Rectal smooth muscle tissue (tissue), 1 donor: ENCODE measurements around the gene FCHO2.
"Not testable (repeated sequence)": the region's sequence is repeated elsewhere in the genome, so short reads cannot be mapped to it uniquely, and the experiment has no call there.

Experiments
- H3K27ac ChIP-seq: one replicate; pipeline ENCODE4 v1.7.0; 2013; ENCODE audit warnings: low read depth, low read length, inconsistent platforms
- H3K27me3 ChIP-seq: one replicate; pipeline ENCODE4 v1.7.0; 2013; ENCODE audit warnings: low read length; ENCODE audit not compliant: control insufficient read depth, insufficient read depth
- H3K36me3 ChIP-seq: one replicate; pipeline ENCODE4 v1.7.0; 2013; ENCODE audit warnings: low read length; ENCODE audit not compliant: control insufficient read depth, insufficient read depth
- H3K4me1 ChIP-seq: one replicate; pipeline ENCODE4 v1.7.0; 2013; ENCODE audit warnings: low read length; ENCODE audit not compliant: control insufficient read depth, insufficient read depth
- H3K4me3 ChIP-seq: one replicate; pipeline ENCODE4 v1.7.0; 2013; ENCODE audit warnings: low read length
- H3K9ac ChIP-seq: one replicate; pipeline ENCODE4 v1.7.0; 2013; ENCODE audit warnings: low read length

FCHO2 gene, protein sequence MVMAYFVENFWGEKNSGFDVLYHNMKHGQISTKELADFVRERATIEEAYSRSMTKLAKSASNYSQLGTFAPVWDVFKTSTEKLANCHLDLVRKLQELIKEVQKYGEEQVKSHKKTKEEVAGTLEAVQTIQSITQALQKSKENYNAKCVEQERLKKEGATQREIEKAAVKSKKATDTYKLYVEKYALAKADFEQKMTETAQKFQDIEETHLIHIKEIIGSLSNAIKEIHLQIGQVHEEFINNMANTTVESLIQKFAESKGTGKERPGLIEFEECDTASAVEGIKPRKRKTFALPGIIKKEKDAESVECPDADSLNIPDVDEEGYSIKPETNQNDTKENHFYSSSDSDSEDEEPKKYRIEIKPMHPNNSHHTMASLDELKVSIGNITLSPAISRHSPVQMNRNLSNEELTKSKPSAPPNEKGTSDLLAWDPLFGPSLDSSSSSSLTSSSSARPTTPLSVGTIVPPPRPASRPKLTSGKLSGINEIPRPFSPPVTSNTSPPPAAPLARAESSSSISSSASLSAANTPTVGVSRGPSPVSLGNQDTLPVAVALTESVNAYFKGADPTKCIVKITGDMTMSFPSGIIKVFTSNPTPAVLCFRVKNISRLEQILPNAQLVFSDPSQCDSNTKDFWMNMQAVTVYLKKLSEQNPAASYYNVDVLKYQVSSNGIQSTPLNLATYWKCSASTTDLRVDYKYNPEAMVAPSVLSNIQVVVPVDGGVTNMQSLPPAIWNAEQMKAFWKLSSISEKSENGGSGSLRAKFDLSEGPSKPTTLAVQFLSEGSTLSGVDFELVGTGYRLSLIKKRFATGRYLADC

DNA sequence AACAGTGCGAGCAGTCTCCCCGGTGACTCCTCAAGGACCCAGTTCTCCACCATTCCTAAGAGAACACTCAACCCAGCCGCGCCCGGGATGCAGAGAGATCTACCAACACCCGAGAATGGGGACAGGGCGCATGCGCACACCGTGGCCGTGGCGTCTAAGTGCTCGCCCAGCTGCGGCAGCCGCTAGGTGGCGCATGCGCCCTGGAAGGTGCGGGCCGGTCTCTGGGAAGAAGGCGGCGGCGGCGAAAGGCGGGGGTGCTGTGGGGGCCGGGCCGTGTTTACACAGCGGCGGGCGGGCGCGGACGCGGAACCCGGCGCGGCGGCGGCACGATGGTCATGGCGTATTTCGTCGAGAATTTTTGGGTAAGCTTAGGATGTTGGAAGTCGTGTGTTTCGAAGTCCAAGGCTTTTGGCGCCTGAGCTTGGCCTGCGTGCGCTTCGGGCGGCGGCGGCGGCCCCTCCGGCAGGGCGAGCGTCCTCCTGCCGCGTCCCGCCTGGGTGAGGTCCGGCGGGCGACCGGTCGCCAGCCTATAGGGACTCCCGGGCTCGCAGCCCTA lies at the start of gene FCHO2:
Gene FCHO2, plus strand, starts transcription at position 274 of the 556 bp plus-strand sequence. Its CDS starts 56 bp downstream, at position 330.
- peak within 1 kb of the TSS; percentile 82 for H3K9ac ChIP-seq

DNA sequence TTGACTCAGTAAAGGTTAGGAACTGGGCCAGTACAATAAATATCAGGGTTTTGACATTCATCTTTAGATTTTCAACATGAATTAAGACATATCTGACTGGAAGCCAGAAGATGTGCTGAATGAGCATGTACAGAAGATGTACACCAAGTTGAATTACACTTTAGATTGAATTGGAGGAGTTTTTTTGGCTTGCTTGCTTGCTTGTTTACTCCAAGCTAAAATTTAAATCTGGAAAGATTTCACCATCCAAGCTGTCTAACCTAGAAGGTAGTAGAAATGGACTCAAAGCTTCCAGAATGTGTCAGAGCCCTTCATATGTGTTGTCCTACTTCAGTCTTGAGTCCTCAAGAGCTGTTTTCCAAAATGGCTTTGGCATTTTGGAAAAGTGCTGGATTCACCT lies 49.0 kb upstream of the FCHO2 start:
- H3K27ac ChIP-seq: no peak overlapping the region
- H3K27me3 ChIP-seq: no peaks in the 10 kb centered on the region
- no peaks in the 10 kb centered on the region for H3K4me1 ChIP-seq
- no peak overlapping the region for H3K4me3 ChIP-seq
- no peak overlapping the region for H3K9ac ChIP-seq
- H3K36me3 ChIP-seq: peaks cover 23% of the 10 kb centered on the region

More for the DNA sequence above, at the start of gene FCHO2:
- H3K27ac ChIP-seq: peak within 1 kb of the TSS; percentile 99
- H3K27me3 ChIP-seq: no peaks in the 10 kb centered on the region
- peaks cover 15% of the 10 kb centered on the region for H3K4me1 ChIP-seq
- peak within 1 kb of the TSS; percentile 85 for H3K4me3 ChIP-seq
- no peaks in the 10 kb centered on the region for H3K36me3 ChIP-seq

DNA sequence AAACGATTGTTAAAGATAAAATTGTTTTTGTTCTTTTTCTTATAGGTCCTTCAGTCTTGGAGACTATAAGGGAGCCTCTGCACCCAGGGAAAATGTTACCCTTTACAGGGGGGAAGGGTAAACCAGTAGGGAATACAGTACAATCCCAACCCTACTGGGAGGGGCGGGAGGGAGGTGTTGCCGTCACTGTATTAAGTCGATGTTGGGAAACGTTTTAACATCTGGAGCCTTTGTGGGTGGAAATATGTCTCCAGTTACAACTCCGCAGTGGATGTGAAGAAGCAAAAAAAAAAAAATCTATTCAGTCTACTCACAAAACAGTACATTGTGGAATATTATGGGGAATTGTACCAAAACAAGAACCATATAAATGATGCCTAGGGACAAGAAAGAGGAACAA lies 47.2 kb upstream of the FCHO2 start:
- no peaks in the 10 kb centered on the region for H3K4me1 ChIP-seq
- no peak overlapping the region for H3K27ac ChIP-seq
- peaks cover 17% of the 10 kb centered on the region for H3K36me3 ChIP-seq
- no peaks in the 10 kb centered on the region for H3K27me3 ChIP-seq
- H3K4me3 ChIP-seq: no peak overlapping the region
- no peak overlapping the region for H3K9ac ChIP-seq

DNA sequence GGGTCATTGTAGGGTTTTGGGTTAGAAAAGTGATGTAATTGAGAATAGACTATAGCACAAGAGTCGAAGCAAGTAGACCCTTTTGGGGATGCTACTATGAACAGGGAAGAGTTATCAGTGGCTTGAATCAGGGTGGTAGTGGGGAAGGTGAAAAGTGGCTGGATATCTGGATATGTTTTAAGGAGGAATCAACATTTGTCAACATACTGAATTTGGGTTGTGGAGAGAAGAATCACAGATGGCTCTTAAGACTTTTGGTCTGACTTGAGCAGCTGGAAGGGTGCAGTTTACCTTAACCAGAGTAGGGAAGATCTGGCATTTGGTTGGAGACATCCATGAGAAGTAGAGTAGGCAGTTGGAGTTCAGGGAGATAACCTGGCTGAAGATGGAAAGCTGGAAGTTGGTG lies 38.5 kb upstream of the FCHO2 start:
- Histone ChIP-seq H3K4me3 (no peak overlapping the region), H3K36me3 (no peaks in the 10 kb centered on the region), H3K4me1 (peaks cover 3% of the 10 kb centered on the region), H3K27me3 (no peaks in the 10 kb centered on the region), H3K9ac (no peak overlapping the region), H3K27ac (no peak overlapping the region)

DNA sequence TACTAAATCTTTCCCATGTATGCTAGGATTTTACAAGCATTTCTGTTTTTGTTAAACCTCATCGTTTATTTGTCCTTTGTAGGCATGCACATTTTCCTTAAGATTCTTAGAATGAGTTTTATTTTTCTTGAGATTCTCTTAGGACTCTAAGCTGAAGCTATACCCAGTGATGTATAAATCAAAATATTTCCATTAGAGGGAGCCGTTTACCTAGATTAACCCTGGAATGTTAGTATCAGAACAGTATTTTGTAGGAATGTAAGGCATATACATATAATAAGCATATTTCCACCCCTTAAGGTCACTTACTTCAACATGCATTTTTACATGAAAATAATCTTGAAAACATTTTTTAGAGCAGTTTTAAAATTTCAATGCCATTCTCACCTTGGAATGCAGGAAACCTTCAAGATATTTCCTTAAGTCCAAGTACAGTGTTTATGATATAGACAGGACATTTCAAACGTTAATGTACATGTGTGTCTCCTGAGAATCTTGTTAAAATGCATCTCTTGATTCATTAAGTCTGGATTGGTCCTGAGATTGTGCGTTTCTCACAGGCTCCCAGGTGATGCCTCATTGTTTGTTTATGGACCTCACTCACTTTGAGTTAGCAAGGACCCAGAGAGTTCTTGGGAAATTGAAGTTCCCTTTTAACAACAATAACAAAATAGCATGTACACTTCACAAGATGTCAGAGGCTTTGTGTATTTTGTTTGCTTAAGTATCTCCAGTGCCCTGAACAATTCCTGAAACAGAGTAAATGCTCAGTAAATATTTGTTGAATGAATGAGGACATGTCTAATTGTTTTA lies 34.9 kb upstream of the FCHO2 start:
- Histone ChIP-seq H3K27ac (no peak overlapping the region), H3K4me3 (no peak overlapping the region), H3K9ac (no peak overlapping the region), H3K4me1 (peaks cover 3% of the 10 kb centered on the region), H3K36me3 (no peaks in the 10 kb centered on the region), H3K27me3 (no peaks in the 10 kb centered on the region)

DNA sequence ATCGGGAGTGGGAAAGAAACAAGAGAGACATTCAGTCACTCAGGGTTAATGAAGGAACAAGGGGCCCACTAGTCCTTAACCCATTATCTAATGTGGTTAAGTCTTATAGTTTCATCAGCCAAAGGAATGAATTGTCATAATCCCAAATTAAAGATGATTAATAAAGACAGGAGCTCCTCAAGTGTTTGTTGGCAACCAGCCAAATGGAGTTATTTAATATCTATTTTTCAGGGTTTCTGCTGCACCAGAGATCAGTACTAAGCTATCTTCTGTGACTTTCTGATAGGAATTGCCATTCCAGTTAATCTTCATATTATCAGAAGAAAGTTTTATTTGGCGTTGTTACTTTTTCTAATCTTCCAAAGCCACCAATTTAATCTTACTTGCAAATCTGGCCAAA lies 34.0 kb upstream of the FCHO2 start:
- Histone ChIP-seq H3K9ac (no peak overlapping the region), H3K4me3 (no peak overlapping the region), H3K36me3 (no peaks in the 10 kb centered on the region), H3K4me1 (peaks cover 3% of the 10 kb centered on the region), H3K27me3 (no peaks in the 10 kb centered on the region), H3K27ac (no peak overlapping the region)

DNA sequence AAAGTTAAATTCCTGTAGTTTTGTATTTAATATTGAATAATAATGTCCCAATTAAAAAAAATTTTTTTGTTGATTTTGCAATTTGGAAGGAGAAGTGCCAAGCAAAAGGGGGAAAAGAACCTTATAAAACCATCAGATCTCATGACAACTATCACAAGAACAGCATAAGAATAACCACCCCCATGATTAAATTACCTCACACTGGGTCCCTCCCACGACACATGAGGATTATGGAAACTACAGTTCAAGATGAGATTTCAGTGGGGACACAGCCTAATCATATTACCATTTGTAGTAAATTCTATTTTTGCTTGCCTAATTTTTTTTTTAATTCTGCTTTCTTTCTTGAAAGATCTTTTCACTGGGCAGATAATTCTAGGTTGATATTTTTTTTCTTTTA lies 33.4 kb upstream of the FCHO2 start:
- Histone ChIP-seq H3K9ac (no peak overlapping the region), H3K27me3 (no peaks in the 10 kb centered on the region), H3K36me3 (no peaks in the 10 kb centered on the region)

DNA sequence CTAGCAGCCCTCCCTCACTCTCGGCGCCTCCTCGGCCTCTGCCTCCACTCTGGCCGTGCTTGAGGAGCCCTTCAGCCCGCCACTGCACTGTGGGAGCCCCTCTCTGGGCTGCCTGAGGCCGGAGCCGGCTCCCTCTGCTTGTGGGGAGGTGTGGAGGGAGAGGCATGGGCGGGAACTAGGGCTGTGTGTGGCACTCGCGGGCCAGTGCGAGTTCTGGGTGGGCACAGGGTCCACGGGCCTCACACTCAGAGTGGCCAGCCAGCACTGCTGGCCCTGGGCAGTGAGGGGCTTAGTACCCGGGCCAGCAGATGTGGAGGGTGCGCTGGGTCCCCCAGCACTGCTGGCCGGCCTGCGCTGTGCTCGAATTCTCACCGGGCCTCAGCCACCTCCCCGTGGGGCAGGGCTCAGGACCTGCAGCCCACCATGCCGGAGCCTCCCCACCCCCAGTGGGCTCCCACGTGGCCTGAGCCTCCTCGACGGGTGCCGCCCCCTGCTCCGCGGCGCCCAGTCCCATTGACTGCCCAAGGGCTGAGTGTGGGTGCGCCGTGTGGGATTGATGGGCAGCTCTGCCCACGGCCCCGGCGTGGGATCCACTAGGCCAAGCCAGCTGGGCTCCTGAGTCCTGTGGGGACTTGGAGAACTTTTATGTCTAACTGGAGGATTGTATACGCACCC lies 30.4 kb upstream of the FCHO2 start:
- H3K4me3 ChIP-seq: no peak overlapping the region
- no peak overlapping the region for H3K9ac ChIP-seq
- H3K36me3 ChIP-seq: no peaks in the 10 kb centered on the region
- peaks cover 3% of the 10 kb centered on the region for H3K4me1 ChIP-seq
- H3K27me3 ChIP-seq: no peaks in the 10 kb centered on the region
- no peak overlapping the region for H3K27ac ChIP-seq

More for the DNA sequence above, 33.4 kb upstream of the FCHO2 start:
- Histone ChIP-seq H3K27ac (no peak overlapping the region), H3K4me1 (peaks cover 3% of the 10 kb centered on the region), H3K4me3 (no peak overlapping the region)

DNA sequence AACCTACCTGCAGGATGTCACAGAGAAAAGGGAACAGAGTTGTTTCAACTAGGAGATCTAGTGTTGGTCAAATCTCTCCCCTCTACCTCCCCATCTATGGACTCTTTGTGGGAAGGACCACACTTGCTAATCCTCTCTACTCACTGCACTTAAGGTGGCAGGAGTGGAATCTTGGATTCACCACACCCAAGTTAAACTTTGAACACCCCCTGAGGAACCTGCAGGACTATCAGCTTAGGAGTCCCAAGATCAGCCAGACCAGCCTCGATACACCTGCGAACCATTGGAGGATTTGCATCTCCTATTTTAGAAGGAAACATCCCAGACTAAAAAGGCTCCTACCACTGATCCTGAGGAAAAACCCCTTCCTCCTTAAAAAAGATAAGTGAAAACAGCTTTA lies 23.2 kb upstream of the FCHO2 start:
- not testable (repeated sequence) for H3K27me3 ChIP-seq, H3K4me3 ChIP-seq, H3K27ac ChIP-seq, H3K9ac ChIP-seq, H3K36me3 ChIP-seq
- peaks cover 13% of the 10 kb centered on the region for H3K4me1 ChIP-seq

DNA sequence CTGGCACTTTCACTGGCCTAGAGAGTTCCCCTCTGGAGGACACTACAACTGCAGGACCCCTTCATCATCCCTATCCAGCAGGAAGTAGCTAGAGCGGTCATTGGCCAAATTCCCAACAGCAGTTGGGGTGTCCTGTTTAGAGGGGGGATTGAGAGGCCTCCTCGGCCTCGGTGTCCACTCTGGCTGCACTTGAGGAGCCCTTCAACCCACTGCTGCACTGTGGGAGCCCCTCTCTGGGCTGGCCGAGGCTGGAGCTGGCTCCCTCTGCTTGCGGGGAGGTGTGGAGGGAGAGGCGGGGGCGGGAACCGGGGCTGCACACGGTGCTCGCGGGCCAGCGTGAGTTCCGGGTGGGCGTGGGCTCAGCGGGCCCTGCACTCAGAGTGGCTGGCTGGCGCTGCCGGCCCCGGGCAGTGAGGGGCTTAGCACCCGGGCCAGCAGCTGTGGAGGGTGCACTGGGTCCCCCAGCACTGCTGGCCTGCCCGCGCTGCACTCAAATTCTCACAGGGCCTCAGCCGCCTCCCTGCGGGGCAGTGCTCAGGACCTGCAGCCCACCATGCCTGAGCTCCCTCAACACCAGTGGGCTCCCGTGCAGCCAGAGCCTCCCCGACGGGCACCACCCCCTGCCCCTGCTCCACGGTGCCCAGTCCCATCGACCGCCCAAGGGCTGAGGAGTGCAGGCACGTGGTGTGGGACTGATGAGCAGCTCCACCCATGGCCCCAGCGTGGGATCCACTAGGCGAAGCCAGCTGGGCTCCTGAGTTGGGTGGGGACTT lies 20.7 kb upstream of the FCHO2 start:
- not testable (repeated sequence) for H3K27ac ChIP-seq, H3K4me3 ChIP-seq, H3K9ac ChIP-seq, H3K27me3 ChIP-seq, H3K36me3 ChIP-seq
- H3K4me1 ChIP-seq: peaks cover 20% of the 10 kb centered on the region

DNA sequence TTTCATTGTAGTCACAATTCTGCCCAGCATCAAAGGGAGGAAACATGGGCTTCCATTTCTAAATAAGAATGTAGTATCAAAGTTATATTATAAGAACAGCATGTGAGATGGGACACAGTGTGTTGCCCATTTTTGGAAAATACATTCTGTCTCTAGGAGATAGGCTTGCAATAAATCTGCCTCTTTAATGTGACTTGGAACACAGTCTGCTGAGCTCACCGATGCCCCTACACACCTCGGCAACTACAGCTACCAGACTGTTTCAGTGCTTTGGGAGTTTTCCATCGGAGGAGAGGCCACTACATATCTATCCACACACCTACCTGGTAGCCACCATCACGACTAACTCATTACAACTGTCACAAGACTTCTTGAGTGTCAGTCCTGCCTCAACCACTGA lies 18.9 kb upstream of the FCHO2 start:
- H3K4me3 ChIP-seq: no peak overlapping the region
- no peaks in the 10 kb centered on the region for H3K27me3 ChIP-seq
- no peak overlapping the region for H3K9ac ChIP-seq
- H3K27ac ChIP-seq: peak overlapping the region; percentile 75
- peaks cover 20% of the 10 kb centered on the region for H3K4me1 ChIP-seq
- no peaks in the 10 kb centered on the region for H3K36me3 ChIP-seq
